ENCODE measurements around the gene CRYBG1.

DNA sequence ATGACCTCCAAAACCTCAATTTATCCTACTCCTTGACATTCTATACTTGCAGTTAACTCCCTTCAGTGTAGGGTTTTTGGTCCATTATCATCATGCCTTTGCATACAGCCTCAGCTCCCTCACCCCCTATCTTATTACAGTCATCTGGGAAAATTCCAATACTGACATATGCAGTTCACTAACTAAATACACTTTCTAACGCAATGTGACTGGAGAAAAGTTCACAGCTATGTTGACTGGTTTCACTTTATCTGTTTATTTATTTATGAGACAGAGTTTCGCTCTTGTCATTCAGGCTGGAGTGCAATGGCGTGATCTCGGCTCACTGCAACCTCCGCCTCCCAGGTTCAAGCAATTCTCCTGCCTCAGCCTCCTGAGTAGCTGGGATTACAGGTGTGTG lies 64.9 kb downstream of the CRYBG1 start:
- TF ChIP-seq, protein P1, sequence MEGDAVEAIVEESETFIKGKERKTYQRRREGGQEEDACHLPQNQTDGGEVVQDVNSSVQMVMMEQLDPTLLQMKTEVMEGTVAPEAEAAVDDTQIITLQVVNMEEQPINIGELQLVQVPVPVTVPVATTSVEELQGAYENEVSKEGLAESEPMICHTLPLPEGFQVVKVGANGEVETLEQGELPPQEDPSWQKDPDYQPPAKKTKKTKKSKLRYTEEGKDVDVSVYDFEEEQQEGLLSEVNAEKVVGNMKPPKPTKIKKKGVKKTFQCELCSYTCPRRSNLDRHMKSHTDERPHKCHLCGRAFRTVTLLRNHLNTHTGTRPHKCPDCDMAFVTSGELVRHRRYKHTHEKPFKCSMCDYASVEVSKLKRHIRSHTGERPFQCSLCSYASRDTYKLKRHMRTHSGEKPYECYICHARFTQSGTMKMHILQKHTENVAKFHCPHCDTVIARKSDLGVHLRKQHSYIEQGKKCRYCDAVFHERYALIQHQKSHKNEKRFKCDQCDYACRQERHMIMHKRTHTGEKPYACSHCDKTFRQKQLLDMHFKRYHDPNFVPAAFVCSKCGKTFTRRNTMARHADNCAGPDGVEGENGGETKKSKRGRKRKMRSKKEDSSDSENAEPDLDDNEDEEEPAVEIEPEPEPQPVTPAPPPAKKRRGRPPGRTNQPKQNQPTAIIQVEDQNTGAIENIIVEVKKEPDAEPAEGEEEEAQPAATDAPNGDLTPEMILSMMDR (IDR thresholded peaks at IDR 0.05): no peak
- no peak for TF ChIP-seq POLR2A (IDR thresholded peaks at IDR 0.05)
